PC-3 (cell line): ENCODE results near the gene SRCAP. TPM values are rescaled to one million over a fixed set of nuclear protein-coding genes. Genes with fewer than 3 reads are reported as not detected.
A peak's percentile ranks its signal among the peaks of the same experiment; 100 is the strongest.

Experiments used
- ATAC-seq: fragments of 200-7000 bp; cut with Tn5 transposase; 2 replicates; pipeline ENCODE4 v1.9.1; 2020; ENCODE audit warnings: mild to moderate bottlenecking, moderate library complexity
- BruUV-seq: library from RNA; stranded (reverse); fragments of 400-500 nt; replicated peaks from 2 replicates; lab custom pipeline; 2021; lab: Mats Ljungman, UMichigan
- CTCF ChIA-PET: fragments of 300-600 bp; sonication (Branson Sonifier 250); formaldehyde crosslinking; loops from one replicate; lab custom pipeline; 2022; ENCODE audit warnings: antibody characterized with exemption; lab: Charles Lee
- POLR2A ChIA-PET: fragments of 300-600 bp; sonication (Branson Sonifier 250); formaldehyde crosslinking; loops from one replicate; lab custom pipeline; 2022; ENCODE audit warnings: antibody characterized with exemption; ENCODE audit not compliant: unreplicated experiment; lab: Charles Lee
- DNase-seq: peaks from one replicate; pipeline ENCODE4 v3.0.0-alpha.2; 2015
- H2AFZ ChIP-seq: fragments of 300-600 bp; sonication (generic); 2 replicates; pipeline ENCODE4 v1.6.0; 2016; ENCODE audit warnings: antibody characterized with exemption, low read length
- H3F3A ChIP-seq: fragments of 300-600 bp; sonication (generic); one replicate; pipeline ENCODE4 v1.6.0; 2017; ENCODE audit warnings: antibody characterized with exemption, low read length, control low read depth, mild to moderate bottlenecking; ENCODE audit not compliant: unreplicated experiment
- H3K27ac ChIP-seq: fragments of 300-600 bp; sonication (generic); 2 replicates; pipeline ENCODE4 v1.5.1; 2016; ENCODE audit warnings: mild to moderate bottlenecking, low read length
- H3K27me3 ChIP-seq: fragments of 300-600 bp; sonication (generic); 2 replicates; pipeline ENCODE4 v1.6.1; 2016; ENCODE audit warnings: low read length, mixed read lengths
- H3K36me3 ChIP-seq: fragments of 300-600 bp; sonication (generic); 2 replicates; pipeline ENCODE4 v1.6.1; 2016; ENCODE audit warnings: low read depth, mixed run types, low read length, mixed read lengths
- H3K4me1 ChIP-seq: fragments of 300-600 bp; sonication (generic); 2 replicates; pipeline ENCODE4 v1.5.1; 2016; ENCODE audit warnings: low read length; ENCODE audit not compliant: insufficient read depth
- H3K4me2 ChIP-seq: fragments of 300-600 bp; sonication (generic); 2 replicates; pipeline ENCODE4 v1.6.0; 2016; ENCODE audit warnings: low read length
- H3K4me3 ChIP-seq: fragments of 300-600 bp; sonication (generic); 2 replicates; pipeline ENCODE4 v1.5.1; 2016; ENCODE audit warnings: mild to moderate bottlenecking, low read length, mixed read lengths
- H3K79me2 ChIP-seq: fragments of 300-600 bp; sonication (generic); 2 replicates; pipeline ENCODE4 v1.6.1; 2017; ENCODE audit warnings: low read length, mixed read lengths
- H3K9ac ChIP-seq: fragments of 300-600 bp; sonication (generic); 2 replicates; pipeline ENCODE4 v1.6.0; 2016; ENCODE audit warnings: mild to moderate bottlenecking, low read length
- H3K9me2 ChIP-seq: fragments of 300-600 bp; sonication (generic); replicated peaks from 2 replicates; pipeline ENCODE4 v1.6.1; 2016; ENCODE audit warnings: mixed run types, low read length, mixed read lengths
- H3K9me3 ChIP-seq: fragments of 300-600 bp; sonication (generic); 2 replicates; pipeline ENCODE4 v1.6.1; 2016; ENCODE audit warnings: low read length, mixed read lengths
- H4K20me1 ChIP-seq: fragments of 300-600 bp; sonication (generic); 2 replicates; pipeline ENCODE4 v1.6.1; 2016; ENCODE audit warnings: low read length, mixed read lengths
- EZH2 ChIP-seq: fragments of 300-600 bp; sonication (generic); IDR thresholded peaks from one replicate; pipeline ENCODE4 v1.6.1; 2017; ENCODE audit warnings: antibody characterized with exemption, mild to moderate bottlenecking, low read length; ENCODE audit not compliant: unreplicated experiment
- EZH2phosphoT487 ChIP-seq: fragments of 300-600 bp; sonication (generic); IDR thresholded peaks from 2 replicates; pipeline ENCODE4 v1.6.1; 2018; ENCODE audit warnings: mild to moderate bottlenecking, antibody characterized with exemption, low read length, borderline replicate concordance
- intact Hi-C: fragments of 100-400 bp; cut with micrococcal nuclease; formaldehyde crosslinking; loops from 2 replicates; pipeline ENCODE4 v1.9.0; 2023
- total RNA-seq: library from RNA; depleted of rRNA; stranded (reverse); fragments of >200 nt; gene quantifications from 2 replicates; pipeline ENCODE4 v1.2.3, GENCODE V29; 2014
- TF ChIP-seq, protein P1 (sequence below): fragments of 300-600 bp; sonication (generic); conservative IDR thresholded peaks from 2 replicates; pipeline ENCODE4 v1.5.1; 2017; ENCODE audit warnings: antibody characterized with exemption, low read depth, mild to moderate bottlenecking, low read length

Gene SRCAP
- total RNA-seq, 1 experiment from 2014 or later = 19.0 TPM

GRCh38 chr16:30741461-30741914, 42.5 kb downstream of the SRCAP start:
- ChIA-PET CTCF (interaction anchor here (0.6 kb wide), 1 partner anchor 103 kb away, joined by 3 read pairs; no protein-coding TSS in a partner anchor), POLR2A (interaction anchor here (0.7 kb wide), 1 partner anchor 135 kb away, joined by 4 read pairs; no protein-coding TSS in a partner anchor)
- peaks cover 7% of the 10 kb centered on the region for H3F3A ChIP-seq
- peaks cover 36% of the 10 kb centered on the region for H3K4me1 ChIP-seq
- no TSS peak for BruUV-seq
- peak overlapping the region; percentile 99 for H3K27ac ChIP-seq
- no peak overlapping the region for H2AFZ ChIP-seq
- no peaks in the 10 kb centered on the region for H3K9me2 ChIP-seq
- TF ChIP-seq EZH2 = no peak
- TF ChIP-seq, protein P1, sequence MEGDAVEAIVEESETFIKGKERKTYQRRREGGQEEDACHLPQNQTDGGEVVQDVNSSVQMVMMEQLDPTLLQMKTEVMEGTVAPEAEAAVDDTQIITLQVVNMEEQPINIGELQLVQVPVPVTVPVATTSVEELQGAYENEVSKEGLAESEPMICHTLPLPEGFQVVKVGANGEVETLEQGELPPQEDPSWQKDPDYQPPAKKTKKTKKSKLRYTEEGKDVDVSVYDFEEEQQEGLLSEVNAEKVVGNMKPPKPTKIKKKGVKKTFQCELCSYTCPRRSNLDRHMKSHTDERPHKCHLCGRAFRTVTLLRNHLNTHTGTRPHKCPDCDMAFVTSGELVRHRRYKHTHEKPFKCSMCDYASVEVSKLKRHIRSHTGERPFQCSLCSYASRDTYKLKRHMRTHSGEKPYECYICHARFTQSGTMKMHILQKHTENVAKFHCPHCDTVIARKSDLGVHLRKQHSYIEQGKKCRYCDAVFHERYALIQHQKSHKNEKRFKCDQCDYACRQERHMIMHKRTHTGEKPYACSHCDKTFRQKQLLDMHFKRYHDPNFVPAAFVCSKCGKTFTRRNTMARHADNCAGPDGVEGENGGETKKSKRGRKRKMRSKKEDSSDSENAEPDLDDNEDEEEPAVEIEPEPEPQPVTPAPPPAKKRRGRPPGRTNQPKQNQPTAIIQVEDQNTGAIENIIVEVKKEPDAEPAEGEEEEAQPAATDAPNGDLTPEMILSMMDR = no peak
- TF ChIP-seq EZH2phosphoT487 = no peak
- no peaks in the 10 kb centered on the region for H3K27me3 ChIP-seq
- intact Hi-C loops = loop anchor here (2.0 kb wide), 2 partner anchors 21 to 73 kb away; partner anchors contain the start of genes CFAP119 and RNF40
- ATAC-seq = peak; percentile 84
- no peaks in the 10 kb centered on the region for H3K9me3 ChIP-seq
- peaks cover 20% of the 10 kb centered on the region for H3K36me3 ChIP-seq
- H3K4me2 ChIP-seq = peak overlapping the region; percentile 97
- peak; percentile 95 for DNase-seq
- peak overlapping the region; percentile 89 for H3K9ac ChIP-seq
- H4K20me1 ChIP-seq = no peaks in the 10 kb centered on the region
- H3K4me3 ChIP-seq = peak overlapping the region; percentile 68
- H3K79me2 ChIP-seq = peaks cover 18% of the 10 kb centered on the region

GRCh38 chr16:30743716-30744115, 44.7 kb downstream of the SRCAP start:
- peaks cover 10% of the 10 kb centered on the region for H3K36me3 ChIP-seq
- H3K9ac ChIP-seq = no peak overlapping the region
- H4K20me1 ChIP-seq = no peaks in the 10 kb centered on the region
- no peak overlapping the region for H2AFZ ChIP-seq
- TF ChIP-seq EZH2 (no peak), EZH2phosphoT487 (no peak)
- TF ChIP-seq, protein P1 = no peak
- H3K9me3 ChIP-seq = no peaks in the 10 kb centered on the region
- ATAC-seq (no peak), DNase-seq (no peak)
- no peak overlapping the region for H3K4me3 ChIP-seq
- no peaks in the 10 kb centered on the region for H3K27me3 ChIP-seq
- no TSS peak for BruUV-seq
- peaks cover 20% of the 10 kb centered on the region for H3K79me2 ChIP-seq
- H3K4me2 ChIP-seq = no peak overlapping the region
- POLR2A ChIA-PET = no interaction called here
- H3F3A ChIP-seq = peaks cover 15% of the 10 kb centered on the region
- H3K4me1 ChIP-seq = peaks cover 51% of the 10 kb centered on the region
- H3K27ac ChIP-seq = no peak overlapping the region
- no peaks in the 10 kb centered on the region for H3K9me2 ChIP-seq
- intact Hi-C loops = no loop called here
- CTCF ChIA-PET = no interaction called here

- intact Hi-C loops = no loop called here
- H2AFZ ChIP-seq = no peak overlapping the region
- no TSS peak for BruUV-seq
- POLR2A ChIA-PET = no interaction called here
- H3K9me3 ChIP-seq = no peaks in the 10 kb centered on the region
- H3K4me2 ChIP-seq = no peak overlapping the region
- no peaks in the 10 kb centered on the region for H3K9me2 ChIP-seq
- TF ChIP-seq, protein P1 = no peak
- TF ChIP-seq EZH2 = no peak
- TF ChIP-seq EZH2phosphoT487 = no peak
- no peak for DNase-seq
- no peaks in the 10 kb centered on the region for H3K27me3 ChIP-seq
- no peak overlapping the region for H3K9ac ChIP-seq
- CTCF ChIA-PET = no interaction called here
- H3K4me1 ChIP-seq = peaks cover 46% of the 10 kb centered on the region
- H3K79me2 ChIP-seq = peaks cover 22% of the 10 kb centered on the region
- H3K36me3 ChIP-seq = peaks cover 6% of the 10 kb centered on the region
- H3K4me3 ChIP-seq = no peak overlapping the region
- H4K20me1 ChIP-seq = no peaks in the 10 kb centered on the region
- no peak overlapping the region for H3K27ac ChIP-seq
- ATAC-seq = no peak
- peaks cover 15% of the 10 kb centered on the region for H3F3A ChIP-seq
Measured at GRCh38 chr16:30744183-30744582, 45.2 kb downstream of the SRCAP start.
